ENCODE measurements around the gene CABS1.

The CABS1 gene

DNA sequence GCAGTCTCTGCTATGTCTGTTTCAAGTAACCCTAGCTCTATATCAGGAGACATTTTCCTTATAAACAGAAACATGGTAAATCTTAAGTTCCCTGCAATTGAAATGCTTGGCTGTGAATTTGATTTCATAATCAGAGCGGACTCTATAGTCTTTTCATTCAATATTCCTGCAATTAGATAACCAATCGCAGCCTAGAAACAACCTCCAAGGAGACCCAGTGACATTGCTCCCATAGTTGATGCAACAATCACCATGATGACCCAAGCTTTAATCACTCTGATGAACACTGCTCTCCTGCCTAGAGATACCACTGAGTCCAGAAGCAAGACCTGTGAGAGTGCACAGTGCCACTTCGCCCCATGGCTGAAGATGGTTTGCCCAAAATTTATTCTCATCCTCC, at the start of gene CABS1:
Gene CABS1, plus strand, starts transcription at position 301 of the 400 bp plus-strand sequence. Its CDS starts 59 bp downstream, at position 360.
- no peak for DNase-seq

DNA sequence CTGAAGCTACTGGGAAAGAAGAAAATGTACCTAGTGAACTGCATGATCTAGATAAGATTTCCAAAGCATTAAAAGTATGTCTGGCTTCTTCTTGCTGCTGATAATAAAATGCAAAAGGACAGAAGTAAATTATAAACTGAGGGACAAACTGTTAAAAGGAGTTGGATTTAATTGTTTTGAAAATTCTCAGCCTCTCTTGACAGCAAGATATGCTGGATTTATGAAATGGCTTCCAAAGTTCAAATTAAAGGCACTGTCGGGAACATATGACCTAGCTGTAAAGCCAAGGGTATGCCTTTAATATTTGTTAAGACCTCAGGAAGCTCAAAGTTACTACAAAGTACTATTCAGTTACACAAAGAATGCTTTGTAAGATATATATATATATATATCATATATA, 46.1 kb upstream of the CABS1 start:
- DNase-seq = no peak

DNA sequence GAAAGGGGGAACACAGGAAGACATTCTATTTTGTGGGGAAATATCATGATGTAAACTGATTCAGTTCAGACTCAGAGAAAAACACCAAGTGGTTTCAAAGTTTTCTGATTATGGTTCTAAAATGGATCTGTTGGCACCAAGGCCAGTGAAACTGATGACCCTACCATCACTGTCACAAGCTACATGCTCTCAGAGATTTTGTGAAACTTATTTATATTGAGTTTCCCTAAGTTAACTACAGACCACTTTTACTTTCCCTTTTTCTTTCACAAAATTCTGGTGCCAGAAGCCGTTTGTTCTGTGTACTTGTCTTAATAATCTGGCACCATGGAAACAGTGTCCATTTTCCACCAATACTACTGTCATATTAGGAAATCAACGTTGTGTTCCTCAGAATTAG, 43.4 kb upstream of the CABS1 start:
- DNase-seq = no peak

DNA sequence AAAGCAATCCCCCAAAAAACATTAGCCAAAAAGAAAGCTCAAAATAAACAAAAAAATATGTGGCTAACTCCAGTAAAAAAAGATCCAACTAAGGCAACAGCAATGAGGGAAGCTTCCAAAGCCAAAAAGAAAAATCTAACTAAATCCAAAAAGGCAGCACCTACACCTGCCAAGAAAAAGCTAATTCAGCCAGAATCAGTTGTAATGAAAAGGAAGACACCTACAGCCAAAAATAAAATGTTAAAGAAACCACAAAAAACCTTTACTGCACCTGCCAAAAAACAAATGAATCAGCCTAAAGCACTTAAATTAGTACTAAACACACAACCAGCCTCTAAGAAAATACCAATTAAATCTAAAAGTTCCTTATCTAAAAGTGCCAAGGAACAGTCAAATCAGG, 37.2 kb upstream of the CABS1 start:
- DNase-seq = no peak

DNA sequence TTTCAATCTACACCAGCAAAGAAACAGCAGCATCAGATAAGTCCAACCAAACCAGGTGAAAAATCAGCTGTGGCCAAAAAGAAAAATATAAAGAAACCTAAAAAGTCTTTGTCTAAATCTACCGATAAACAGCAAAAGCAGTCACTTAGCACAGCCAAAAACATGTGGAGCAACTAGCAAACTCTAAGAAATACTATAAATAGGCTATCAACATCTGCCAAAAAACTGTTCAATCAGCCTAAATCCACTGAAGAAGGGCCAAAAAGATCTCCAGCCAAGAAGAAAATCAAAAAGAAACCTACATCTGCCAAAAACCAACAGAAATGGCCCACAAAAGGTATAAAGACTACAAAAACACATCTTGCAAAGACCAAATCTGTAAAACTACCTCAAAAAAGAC, 36.7 kb upstream of the CABS1 start:
- no peak for DNase-seq

DNA sequence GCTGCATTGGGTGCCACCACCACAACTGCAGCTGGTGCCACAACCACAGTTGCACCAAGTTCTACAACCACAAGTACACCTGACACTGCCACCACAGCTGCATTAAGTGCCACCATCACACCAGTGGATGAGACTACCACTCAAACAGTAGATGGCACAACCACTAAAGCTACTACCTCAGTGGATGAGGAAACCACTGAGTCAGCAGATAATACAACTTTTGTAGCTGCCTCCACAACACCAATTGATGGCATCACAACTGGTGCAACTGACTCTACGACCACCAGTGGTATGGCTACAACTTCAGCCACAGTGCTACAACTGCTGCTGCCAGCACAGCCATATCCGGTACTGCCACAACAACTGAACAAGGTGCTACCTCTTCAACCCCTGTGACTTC, 35.1 kb upstream of the CABS1 start:
- no peak for DNase-seq

DNA sequence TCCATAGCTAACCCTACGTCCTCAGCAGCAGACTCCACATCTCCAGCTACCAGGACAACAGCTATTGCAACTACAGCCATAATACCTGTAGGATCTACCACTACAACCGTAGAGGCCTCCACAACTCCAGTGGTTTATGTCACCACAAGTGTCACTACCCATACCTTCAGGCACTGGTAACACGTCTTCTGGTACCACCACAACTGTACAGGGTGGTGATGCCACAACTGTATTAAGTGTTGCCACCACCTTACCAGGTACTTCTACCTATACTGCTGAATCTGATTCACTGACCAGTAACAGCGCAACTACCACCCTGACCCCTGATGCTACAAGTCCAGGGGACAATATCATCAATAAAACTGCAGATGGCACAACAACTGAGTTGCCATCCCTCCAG, 34.6 kb upstream of the CABS1 start:
- no peak for DNase-seq

DNA sequence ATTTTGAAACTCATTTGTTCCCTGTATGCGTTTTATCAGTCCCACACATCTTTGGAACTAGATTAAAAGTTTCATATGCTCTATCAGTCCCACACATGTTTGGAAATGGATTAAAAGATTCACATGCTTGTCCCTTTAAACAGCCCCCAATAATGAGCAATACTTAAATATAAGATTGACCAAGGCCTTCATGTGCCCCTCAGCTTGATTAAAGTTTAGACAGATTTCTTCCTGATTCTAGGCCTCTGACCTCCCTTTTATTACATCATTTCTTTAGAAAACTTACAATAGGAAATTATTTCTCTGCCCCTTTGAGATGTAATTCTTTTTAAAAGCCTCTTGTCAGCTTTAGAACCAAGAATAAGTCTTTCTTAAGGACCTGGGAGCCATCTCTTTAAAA, 31.7 kb upstream of the CABS1 start:
- no peak for DNase-seq

DNA sequence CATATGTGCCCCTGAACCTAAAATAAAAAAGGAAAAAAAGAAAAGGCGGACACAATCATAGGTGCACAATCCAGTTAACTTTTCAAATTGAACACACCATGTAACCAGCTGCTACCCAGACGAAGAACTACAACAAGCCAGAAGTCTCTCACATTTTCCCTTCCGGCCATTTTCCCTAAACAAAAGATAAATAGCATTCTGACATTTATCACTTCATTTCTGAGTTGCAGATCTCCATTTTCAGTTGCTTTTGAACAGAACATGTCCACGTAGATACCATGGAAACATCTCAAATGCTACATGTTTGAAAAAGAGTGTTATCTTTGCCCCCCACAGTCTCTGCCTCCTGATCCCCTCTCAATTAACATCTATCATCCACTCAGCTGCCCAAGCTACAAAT, 29.2 kb upstream of the CABS1 start:
- no peak for DNase-seq

DNA sequence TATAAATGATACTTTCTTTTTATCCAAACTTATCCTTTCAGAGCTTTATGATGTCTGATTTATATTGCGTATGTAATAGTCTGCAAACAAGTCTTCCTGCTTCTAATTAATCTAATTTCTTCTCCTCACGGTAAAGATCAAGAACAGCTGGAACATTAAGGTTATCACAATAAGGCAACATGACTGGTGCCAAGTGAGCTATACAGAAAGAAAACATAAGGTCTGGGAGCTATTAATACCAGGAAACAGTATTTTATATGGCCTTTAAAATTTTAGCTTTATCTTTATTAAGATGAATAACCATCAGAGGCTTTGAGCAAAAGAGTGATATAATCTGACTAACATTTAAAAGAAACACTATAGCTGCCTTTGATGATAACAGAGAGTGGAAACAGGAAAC, 28.7 kb upstream of the CABS1 start:
- no peak for DNase-seq

DNA sequence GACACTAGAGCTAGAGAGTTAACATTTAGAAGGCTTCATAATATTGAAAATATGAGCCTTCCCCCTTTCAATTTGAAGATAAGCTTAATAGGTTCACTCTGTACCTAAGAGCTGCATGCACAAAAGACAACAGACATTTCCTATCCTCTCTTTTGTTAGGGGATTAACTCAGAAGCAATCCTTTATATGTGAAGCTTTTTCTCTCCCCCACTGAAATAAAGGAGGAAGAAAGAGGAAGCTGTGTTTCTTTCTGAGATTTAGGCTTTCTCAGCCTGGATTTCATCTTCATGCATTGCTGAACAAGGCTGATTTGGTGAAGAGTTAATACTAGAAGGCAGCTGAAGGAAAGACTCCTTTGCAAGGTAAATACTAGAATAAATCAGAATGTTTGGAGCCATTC, 21.0 kb upstream of the CABS1 start:
- DNase-seq = no peak

DNA sequence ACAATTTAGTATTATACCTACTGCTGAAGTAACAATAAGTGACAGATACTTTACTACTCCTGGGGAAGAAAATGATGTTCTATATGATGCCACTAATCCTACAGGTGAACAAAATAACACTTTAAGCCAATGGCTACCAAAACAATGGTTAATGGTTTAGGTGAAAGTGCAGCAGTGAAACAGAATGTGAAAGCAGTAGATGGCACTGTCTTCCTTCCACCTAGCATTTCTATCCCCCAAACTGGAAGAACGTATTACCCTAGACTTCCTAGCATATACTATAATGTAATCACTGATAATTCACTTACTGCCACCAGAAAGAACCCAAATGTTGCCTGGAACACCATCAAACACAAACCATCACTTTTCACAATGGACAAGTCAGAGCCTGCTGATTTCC, 18.9 kb upstream of the CABS1 start:
- no peak for DNase-seq

DNA sequence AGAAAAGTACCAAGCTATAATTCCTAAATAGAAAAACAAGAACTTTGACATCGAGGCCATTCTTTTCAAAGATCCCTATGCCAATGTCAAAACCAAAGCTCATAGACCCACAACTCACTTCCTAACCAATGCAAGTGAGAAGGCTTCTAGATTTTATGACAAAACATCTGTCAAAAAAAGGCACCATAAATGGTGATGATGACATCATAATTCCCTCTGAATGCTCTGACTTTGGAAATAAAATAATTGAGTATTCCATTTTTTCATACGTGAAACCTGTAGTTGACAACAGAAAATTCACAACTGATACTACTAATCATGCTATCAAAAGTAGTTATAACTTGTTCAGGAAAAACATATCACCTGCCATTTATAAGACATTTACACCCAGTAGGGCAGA, 8.7 kb upstream of the CABS1 start:
- DNase-seq = no peak

DNA sequence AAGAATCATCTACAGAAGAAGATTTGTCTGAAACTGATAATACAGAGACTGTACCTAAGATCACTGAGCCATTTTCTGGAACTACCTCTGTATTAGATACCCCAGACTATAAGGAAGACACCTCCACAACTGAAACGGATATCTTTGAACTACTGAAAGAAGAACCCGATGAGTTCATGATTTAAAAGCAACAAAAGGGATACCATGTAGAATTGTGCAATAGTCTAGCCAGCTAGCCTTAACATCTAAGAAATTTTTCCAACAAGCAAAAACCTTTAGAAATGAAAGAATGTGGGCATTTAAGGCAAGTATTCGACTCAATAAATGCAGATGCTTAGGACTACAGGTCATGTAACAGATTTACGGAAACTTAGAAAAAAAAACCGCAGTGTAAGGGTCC, 1.3 kb downstream of the CABS1 start:
- DNase-seq = no peak

DNA sequence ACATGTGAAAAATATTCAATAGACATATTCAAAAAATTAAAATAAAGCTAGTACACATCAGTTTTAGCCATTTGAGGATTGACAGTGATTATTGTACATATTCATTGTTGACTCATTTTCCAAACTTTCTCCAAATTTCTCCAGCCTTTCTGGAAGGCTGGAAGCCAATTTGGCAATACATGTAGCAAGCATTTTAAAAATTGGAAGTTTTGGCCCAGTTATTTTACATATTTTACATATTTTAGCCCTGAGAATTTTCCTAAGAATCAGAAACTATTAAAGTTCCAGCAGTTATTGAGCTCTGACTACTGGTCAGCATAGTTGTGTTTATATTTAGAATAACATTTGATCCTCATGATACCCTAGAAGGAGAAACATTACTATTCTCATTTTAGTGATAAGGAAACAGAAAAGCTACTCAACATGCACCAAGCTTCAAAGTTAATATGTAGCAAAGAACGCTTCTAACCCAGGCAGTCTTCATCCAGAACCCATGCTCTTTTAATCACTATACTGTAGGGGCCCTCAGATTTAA, 3.2 kb downstream of the CABS1 start:
- no peak for DNase-seq

DNA sequence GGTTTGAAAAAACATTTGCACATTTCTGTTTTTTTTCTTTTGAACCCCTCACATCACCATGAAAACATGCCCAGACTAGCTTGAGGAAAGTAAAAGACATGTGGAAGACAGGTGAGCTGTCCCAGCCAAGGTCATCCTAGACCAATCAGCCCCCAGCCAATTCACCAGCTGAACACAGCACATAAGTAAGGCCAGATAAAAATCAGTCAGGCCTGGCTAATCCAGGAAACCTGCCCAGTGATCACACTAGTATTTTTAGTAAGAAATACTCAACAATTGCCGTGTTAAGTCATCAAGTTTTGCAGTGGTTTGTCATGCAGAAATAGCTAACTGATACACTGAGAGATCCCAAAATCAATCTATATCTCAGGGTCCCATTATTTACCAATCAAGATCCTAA, 21.4 kb downstream of the CABS1 start:
- DNase-seq = no peak

DNA sequence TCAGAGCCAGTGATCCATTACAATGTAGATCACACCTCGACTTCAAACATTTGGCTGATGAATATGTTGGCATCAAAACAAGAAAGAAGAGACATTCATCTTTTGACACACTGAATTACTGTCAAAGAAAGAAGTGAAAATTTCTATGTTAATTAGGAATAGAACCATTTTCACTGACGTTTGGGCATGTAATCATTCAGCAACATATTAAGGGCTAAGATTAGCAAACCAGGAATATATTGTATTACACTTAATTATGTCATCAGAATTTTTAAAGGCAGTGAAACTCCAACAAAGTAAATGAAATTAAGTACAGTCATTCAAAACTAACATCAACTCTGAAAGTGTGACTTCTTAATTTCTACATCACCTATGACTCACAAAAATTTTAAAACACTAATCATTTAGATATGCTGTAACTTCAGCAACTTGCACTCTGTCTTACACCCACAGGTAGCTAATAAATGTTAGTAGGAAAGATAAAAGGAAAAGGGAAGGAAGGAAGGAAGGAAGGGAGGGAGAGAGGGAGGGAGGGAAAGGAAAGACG, 24.4 kb downstream of the CABS1 start:
- DNase-seq = no peak

DNA sequence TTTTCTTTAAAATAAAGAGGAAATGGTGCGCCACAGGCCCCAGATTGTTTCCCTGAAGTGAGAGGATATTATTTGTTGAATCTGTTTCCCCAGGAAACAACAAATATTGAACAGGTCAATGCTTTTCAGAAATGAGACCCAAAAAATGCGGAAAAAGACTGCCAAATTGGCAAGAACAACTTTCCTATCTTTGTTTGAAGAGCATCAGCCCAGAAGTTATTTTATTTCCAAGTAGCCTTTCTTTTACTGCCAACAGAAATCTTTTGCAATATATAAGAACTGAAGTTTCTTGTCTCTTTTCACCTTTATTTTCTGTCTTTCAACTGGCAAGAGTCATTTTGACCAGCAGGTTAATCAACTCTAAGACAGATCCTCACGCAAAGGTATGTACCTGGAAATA, 25.7 kb downstream of the CABS1 start, which contains the start of gene SMR3A:
Gene SMR3A, plus strand, starts transcription at position 301 of the 400 bp plus-strand sequence. CDS start 1,356 bp downstream, outside the sequence.
- no peak for DNase-seq

DNA sequence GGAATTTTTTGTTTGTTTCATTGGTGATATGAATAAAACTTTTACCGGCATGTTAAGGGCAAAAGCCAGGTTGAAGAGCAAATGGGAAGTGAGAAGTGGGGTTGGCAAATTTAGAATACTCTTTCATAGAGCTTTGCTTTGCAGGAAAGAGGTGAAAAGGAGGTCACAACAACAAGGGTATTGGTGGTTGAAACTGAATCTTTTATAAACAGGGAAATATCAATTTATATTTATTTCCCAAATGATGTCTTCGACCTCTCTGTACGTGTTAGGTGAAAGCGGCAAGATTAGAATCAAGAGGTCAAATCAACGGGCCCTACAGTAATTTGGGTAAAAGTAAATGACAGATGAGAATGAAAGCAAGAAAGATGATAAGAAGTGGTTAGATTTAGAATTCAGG, 29.2 kb downstream of the CABS1 start:
- no peak for DNase-seq

DNA sequence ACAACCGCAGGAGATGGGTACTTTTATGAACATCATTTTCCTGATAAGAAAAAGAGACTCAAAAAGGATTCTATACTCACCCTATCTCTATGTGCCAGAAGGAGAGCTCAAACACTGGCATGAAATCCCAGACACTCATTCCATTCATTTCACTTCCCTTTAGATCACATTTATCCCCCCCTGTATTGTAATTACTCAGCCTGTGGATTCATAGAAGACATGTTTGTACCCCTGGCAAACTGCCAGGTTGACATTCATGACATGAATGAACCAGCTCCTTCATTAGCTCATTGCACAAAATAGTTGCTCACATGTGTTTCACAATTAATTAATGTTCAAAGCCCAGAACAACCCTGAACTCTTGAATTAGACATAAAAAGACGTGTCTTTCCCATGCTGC, 30.7 kb downstream of the CABS1 start:
- no peak for DNase-seq

DNA sequence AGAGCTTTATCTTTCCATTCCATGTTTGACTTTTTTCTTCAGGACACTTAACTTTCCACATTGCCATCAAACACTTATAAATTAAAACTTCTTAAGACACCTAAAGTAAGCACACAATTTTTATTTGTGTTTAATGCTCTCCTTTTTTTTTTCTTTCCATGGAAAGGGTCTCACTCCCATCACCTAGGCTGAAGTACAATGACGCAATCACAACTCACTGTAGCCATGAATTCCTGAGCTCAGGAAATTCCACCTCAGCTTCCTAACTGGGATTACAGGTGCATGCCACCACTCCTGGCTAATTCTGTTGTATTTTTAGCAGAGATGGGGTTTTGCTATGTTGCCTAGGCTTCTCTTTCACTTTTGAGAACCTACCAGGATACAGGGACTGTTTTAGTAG, 33.0 kb downstream of the CABS1 start:
- DNase-seq = no peak

DNA sequence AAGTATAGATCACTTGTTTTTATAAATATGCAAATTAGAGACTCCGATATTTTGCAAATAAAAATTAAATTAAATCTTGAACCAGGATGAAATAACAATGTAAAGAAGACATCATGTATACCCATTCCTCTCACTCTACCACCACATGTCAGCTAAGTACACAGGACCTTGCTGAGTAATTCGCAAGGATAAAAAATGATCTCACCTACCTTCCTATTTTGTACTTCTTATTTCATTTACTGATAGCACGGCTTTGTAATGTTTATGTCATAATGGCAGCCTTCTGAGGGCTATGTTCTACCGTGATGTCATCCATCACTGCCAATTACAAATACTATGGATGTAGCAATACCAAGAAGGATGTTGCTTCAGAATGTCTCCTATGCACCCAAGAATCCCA, 37.2 kb downstream of the CABS1 start:
- DNase-seq = no peak

DNA sequence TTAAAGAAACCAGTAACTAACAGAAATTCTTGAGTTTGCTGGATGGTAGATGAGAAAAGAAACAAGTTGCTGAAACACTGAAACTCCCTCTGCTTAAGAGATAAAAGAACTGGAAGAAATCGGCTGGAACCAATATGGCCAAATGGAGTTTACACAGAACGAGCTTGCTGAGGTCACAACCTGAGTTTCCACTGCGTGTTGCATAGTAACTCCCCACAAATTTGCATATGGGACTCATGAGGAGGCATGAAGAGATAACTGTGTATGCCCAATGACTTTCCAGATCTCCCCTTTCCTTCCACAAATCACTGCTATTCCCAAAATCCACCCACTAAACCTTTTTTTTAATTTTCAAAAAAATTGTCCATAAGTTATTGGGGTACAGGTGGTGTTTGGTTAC, 38.0 kb downstream of the CABS1 start:
- DNase-seq = no peak

DNA sequence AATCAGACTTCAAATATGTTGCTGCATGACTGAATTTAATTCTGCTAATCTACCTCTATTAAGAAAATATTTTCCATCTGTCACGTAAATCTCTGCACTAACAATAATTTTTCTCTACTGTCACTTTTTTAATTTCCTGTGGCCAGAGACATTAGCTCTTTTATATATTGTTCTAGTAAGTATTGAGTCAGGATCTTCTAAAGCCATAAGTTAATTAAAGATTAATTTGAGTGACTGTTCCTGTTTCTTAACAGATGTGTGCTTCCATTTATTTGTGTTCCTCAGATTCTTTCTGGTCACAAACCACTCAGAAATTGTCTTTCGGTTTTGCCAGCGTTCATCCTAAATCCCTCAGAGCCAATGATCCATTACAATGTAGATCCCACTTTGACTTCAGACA, 45.8 kb downstream of the CABS1 start:
- DNase-seq = no peak

DNA sequence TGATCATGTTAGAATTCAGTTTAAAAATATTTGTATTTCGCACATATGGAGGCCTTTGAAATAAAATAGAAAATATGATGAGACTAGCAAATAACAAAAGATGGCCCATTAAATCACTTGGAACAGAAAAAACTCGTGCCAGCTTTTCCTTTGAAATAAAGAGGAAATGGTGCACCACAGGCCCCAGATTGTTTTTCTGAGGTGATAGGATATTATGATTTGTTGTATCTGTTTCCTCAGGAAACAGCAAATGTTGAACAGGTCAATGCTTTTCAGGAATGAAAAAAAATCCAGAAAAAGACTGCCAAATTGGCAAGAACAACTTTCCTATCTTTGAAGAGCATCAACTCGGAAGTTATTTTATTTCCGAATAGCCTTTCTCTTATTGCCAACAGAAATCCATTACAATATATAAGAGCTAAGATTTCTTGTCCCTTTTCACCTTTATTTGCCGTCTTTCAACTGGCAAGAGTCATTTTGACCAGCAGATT, 48.0 kb downstream of the CABS1 start, which contains the start of gene SMR3B:
Gene SMR3B, plus strand, starts transcription at position 441 of the 491 bp plus-strand sequence. CDS start 1,380 bp downstream, outside the sequence.
- DNase-seq = no peak
